GM06990 (cell line): Measurements from ENCODE around the gene SPTLC3.

ENCODE experiments used
- DNase-seq: peaks from one replicate; pipeline ENCODE4 v3.0.0-alpha.2; 2011; ENCODE audit not compliant: insufficient read length; ENCODE audit errors: extremely low read depth
- H3K27me3 ChIP-seq: replicated peaks from 2 replicates; pipeline ENCODE4 v1.6.0; 2011; ENCODE audit warnings: low read length; ENCODE audit not compliant: control insufficient read depth, insufficient read depth
- H3K36me3 ChIP-seq: 2 replicates; pipeline ENCODE4 v1.5.1; 2011; ENCODE audit warnings: low read length; ENCODE audit not compliant: control insufficient read depth, insufficient read depth
- H3K4me3 ChIP-seq: replicated peaks from 2 replicates; pipeline ENCODE4 v1.5.1; 2011; ENCODE audit warnings: low read depth, mild to moderate bottlenecking, control low read depth, low read length
- CTCF ChIP-seq: IDR thresholded peaks from 2 replicates; pipeline ENCODE4 v1.5.1; 2011; ENCODE audit warnings: low read length, control low read depth, mild to moderate bottlenecking, inconsistent platforms; ENCODE audit not compliant: insufficient read depth, poor library complexity, severe bottlenecking

Gene SPTLC3

GRCh38 chr20:13130061-13130706 is 121.4 kb downstream of the SPTLC3 start:
- no peak overlapping the region for H3K4me3 ChIP-seq
- no peak for DNase-seq
- no peaks in the 10 kb centered on the region for H3K27me3 ChIP-seq
- TF ChIP-seq CTCF, result no peak
- no peaks in the 10 kb centered on the region for H3K36me3 ChIP-seq

GRCh38 chr20:13130707-13131103 is 121.9 kb downstream of the SPTLC3 start:
- DNase-seq, result no peak
- no peak for TF ChIP-seq CTCF
- Histone ChIP-seq H3K27me3 (no peaks in the 10 kb centered on the region), H3K4me3 (no peak overlapping the region), H3K36me3 (no peaks in the 10 kb centered on the region)

GRCh38 chr20:13131688-13132087 is 122.9 kb downstream of the SPTLC3 start:
- Histone ChIP-seq H3K36me3 (no peaks in the 10 kb centered on the region), H3K27me3 (no peaks in the 10 kb centered on the region), H3K4me3 (no peak overlapping the region)
- DNase-seq, result no peak
- no peak for TF ChIP-seq CTCF

- no peaks in the 10 kb centered on the region; the same call in 1 of the 2 replicates for H3K27me3 ChIP-seq
- no peak overlapping the region for H3K4me3 ChIP-seq
- DNase-seq, result no peak
- no peak for TF ChIP-seq CTCF
- no peaks in the 10 kb centered on the region for H3K36me3 ChIP-seq
These were observed 130.8 kb downstream of the SPTLC3 start for GRCh38 chr20:13139459-13140150.

GRCh38 chr20:13140201-13140600 is 131.4 kb downstream of the SPTLC3 start:
- no peaks in the 10 kb centered on the region for H3K36me3 ChIP-seq
- TF ChIP-seq CTCF, result no peak
- no peaks in the 10 kb centered on the region; the same call in 1 of the 2 replicates for H3K27me3 ChIP-seq
- DNase-seq, result no peak
- no peak overlapping the region for H3K4me3 ChIP-seq
